ENCODE results near the gene KCNJ14. TPM values are rescaled to one million over a fixed set of nuclear protein-coding genes. Genes with fewer than 3 reads are reported as not detected.

The KCNJ14 gene
- total and polyA plus RNA-seq, 2 experiments from 2014 or later: 0.81 to 0.94 TPM

GRCh38 chr19:48418317-48419064, 36.9 kb upstream of the KCNJ14 start:
- Histone ChIP-seq H3K4me2 (no peak overlapping the region; the same call in 1 of the 2 replicates), H3F3A (replicated peaks; ENCODE audit: low read depth) (peaks cover 16% of the 10 kb centered on the region; the same call in 1 of the 2 replicates), H3K79me2 (replicated peaks; ENCODE audit: insufficient read depth) (no peaks in the 10 kb centered on the region), H3K36me3 (ENCODE audit: insufficient read depth) (peaks cover 22% of the 10 kb centered on the region), H4K20me1 (replicated peaks; ENCODE audit: insufficient read depth) (no peaks in the 10 kb centered on the region), H3K4me1 (ENCODE audit: insufficient read depth) (peaks cover 13% of the 10 kb centered on the region), H2AFZ (no peak overlapping the region), H3K27ac (ENCODE audit: low read depth) (no peak overlapping the region; the same call in 1 of the 2 replicates), H3K27me3 (ENCODE audit: insufficient read depth) (no peaks in the 10 kb centered on the region), H3K4me3 (no peak overlapping the region), H3K9me2 (ENCODE audit: insufficient read depth) (no peaks in the 10 kb centered on the region)
- TF ChIP-seq STAT1 (IDR thresholded peaks at IDR 0.05; ENCODE audit: unreplicated experiment) (no peak), EZH2phosphoT487 (IDR thresholded peaks at IDR 0.05; ENCODE audit: unreplicated experiment) (no peak), ZNF331 (CRISPR knock-in tag; IDR thresholded peaks at IDR 0.05; ENCODE audit: low read depth) (no peak), NANOG (IDR thresholded peaks at IDR 0.05; ENCODE audit: borderline replicate concordance) (no peak), CREB1 (CRISPR knock-in tag; IDR thresholded peaks at IDR 0.05; ENCODE audit: low read depth) (no peak), CTCF (conservative IDR thresholded peaks at IDR 0.05; ENCODE audit: low read depth in 2 of 2) (peak; percentile 33 to 46), POLR2AphosphoS5 (IDR thresholded peaks at IDR 0.05; ENCODE audit: low read depth) (no peak)
- Mint-ChIP-seq H3K4me3 (peak overlapping the region; percentile 55; the same call in 1 of the 3 replicates), H3K4me1 (peaks cover 24% of the 10 kb centered on the region; the same call in 2 of the 3 replicates), H3K9me3 (no peaks in the 10 kb centered on the region), H3K27ac (peak overlapping the region; percentile 82), H3K36me3 (ENCODE audit: low read depth) (peaks cover 19% of the 10 kb centered on the region), H3K27me3 (ENCODE audit: insufficient read depth, low read depth, poor library complexity) (peaks cover 26% of the 10 kb centered on the region)
- DNase-seq (ENCODE audit: low spot score): peak; percentile 60
- ATAC-seq: peak; percentile 9

GRCh38 chr19:48419158-48419920, 36.0 kb upstream of the KCNJ14 start:
- Mint-ChIP-seq H3K4me3 (peak overlapping the region; percentile 55; the same call in 2 of the 3 replicates), H3K36me3 (ENCODE audit: low read depth) (peaks cover 22% of the 10 kb centered on the region)
- peak; percentile 78 for ATAC-seq

More at GRCh38 chr19:48419158-48419920, 36.0 kb upstream of the KCNJ14 start:
- Histone ChIP-seq H3K4me1 (ENCODE audit: insufficient read depth) (peaks cover 5% of the 10 kb centered on the region), H3K4me3 (no peak overlapping the region), H3K9me2 (ENCODE audit: insufficient read depth) (no peaks in the 10 kb centered on the region), H3F3A (replicated peaks; ENCODE audit: low read depth) (peaks cover 11% of the 10 kb centered on the region; the same call in 1 of the 2 replicates), H3K4me2 (no peak overlapping the region; the same call in 1 of the 2 replicates), H3K27me3 (ENCODE audit: insufficient read depth) (no peaks in the 10 kb centered on the region), H3K36me3 (ENCODE audit: insufficient read depth) (peaks cover 22% of the 10 kb centered on the region), H3K79me2 (replicated peaks; ENCODE audit: insufficient read depth) (no peaks in the 10 kb centered on the region), H2AFZ (no peak overlapping the region), H3K27ac (ENCODE audit: low read depth) (0 out of 2 replicates have a peak overlapping the region, but pooled peaks have one; percentile 84), H4K20me1 (replicated peaks; ENCODE audit: insufficient read depth) (no peaks in the 10 kb centered on the region)
- peak overlapping the region; percentile 82 for H3K27ac Mint-ChIP-seq
- H3K4me1 Mint-ChIP-seq: peaks cover 15% of the 10 kb centered on the region; the same call in 2 of the 3 replicates
- H3K27me3 Mint-ChIP-seq (ENCODE audit: insufficient read depth, low read depth, poor library complexity): peaks cover 21% of the 10 kb centered on the region
- no peaks in the 10 kb centered on the region for H3K9me3 Mint-ChIP-seq
- no peak for TF ChIP-seq EZH2phosphoT487 (IDR thresholded peaks at IDR 0.05; ENCODE audit: unreplicated experiment)
- TF ChIP-seq ETS1 (IDR thresholded peaks at IDR 0.05): peak; percentile 97
- DNase-seq (ENCODE audit: low spot score): peak; percentile 96

Measured in GM23338 (cell line).